ENCODE results near the gene SCP2D1.

The SCP2D1 gene

DNA sequence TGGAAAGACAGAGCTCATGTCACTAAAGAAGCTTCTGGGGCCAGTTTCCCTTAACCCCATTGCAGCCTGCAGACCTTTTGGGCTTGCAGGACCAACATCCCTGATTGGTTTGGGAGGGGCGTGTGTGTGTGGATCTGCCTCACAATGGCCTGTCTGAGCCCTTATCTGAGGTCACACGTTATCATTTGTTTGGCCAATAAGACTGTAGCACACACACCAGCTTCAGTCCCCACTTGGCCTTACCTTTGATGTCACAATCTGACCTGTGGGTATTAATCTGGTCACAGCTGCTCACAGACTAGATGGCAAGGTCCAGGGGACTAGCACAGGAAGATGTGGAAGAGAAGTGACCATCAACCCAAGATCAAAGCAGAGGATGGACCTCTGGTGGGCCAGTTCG, at the start of gene SCP2D1:
Gene SCP2D1 (plus strand): TSS at position 301 of the 400 bp plus-strand sequence. CDS start 33 bp downstream, at position 334.
- DNase-seq (ENCODE audit: low read depth), result no peak
- no peak within 1 kb of the TSS for H3K4me3 ChIP-seq (ENCODE audit: low read depth, low read length)
- TF ChIP-seq, protein P1, sequence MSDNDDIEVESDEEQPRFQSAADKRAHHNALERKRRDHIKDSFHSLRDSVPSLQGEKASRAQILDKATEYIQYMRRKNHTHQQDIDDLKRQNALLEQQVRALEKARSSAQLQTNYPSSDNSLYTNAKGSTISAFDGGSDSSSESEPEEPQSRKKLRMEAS (IDR thresholded peaks at IDR 0.05; ENCODE audit: low read depth, low read length), result no peak
- TF ChIP-seq MYC (IDR thresholded peaks at IDR 0.05; ENCODE audit: low read depth, low read length) (no peak), POLR2A (IDR thresholded peaks at IDR 0.05; ENCODE audit: extremely low read depth, insufficient read length) (no peak)
- TF ChIP-seq, protein P2, sequence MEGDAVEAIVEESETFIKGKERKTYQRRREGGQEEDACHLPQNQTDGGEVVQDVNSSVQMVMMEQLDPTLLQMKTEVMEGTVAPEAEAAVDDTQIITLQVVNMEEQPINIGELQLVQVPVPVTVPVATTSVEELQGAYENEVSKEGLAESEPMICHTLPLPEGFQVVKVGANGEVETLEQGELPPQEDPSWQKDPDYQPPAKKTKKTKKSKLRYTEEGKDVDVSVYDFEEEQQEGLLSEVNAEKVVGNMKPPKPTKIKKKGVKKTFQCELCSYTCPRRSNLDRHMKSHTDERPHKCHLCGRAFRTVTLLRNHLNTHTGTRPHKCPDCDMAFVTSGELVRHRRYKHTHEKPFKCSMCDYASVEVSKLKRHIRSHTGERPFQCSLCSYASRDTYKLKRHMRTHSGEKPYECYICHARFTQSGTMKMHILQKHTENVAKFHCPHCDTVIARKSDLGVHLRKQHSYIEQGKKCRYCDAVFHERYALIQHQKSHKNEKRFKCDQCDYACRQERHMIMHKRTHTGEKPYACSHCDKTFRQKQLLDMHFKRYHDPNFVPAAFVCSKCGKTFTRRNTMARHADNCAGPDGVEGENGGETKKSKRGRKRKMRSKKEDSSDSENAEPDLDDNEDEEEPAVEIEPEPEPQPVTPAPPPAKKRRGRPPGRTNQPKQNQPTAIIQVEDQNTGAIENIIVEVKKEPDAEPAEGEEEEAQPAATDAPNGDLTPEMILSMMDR (IDR thresholded peaks at IDR 0.05; ENCODE audit: low read depth, low read length), result no peak

DNA sequence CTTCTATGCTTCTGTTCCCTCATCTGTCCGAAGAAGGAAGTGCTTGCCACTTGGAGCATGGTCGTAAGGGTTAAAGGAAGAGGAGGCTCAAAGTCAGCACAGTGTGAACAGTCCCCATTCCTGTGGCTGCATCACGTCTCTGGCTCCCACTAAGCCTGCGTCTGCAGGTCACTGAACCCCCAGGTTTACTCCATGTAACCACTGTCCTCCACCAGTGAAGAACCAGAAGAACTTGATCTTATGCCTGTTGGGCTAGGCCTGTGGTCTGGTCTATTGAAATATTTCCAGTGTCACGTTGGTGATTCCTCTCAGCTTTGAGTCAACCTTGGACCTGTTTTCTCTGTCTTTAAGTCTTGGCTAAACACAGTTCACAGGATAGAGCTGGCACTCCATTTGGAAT, 45.9 kb upstream of the SCP2D1 start:
- no peak for DNase-seq (ENCODE audit: low read depth)
- no peak overlapping the region for H3K4me3 ChIP-seq (ENCODE audit: low read depth, low read length)
- TF ChIP-seq, protein P2 (IDR thresholded peaks at IDR 0.05; ENCODE audit: low read depth, low read length), result no peak

DNA sequence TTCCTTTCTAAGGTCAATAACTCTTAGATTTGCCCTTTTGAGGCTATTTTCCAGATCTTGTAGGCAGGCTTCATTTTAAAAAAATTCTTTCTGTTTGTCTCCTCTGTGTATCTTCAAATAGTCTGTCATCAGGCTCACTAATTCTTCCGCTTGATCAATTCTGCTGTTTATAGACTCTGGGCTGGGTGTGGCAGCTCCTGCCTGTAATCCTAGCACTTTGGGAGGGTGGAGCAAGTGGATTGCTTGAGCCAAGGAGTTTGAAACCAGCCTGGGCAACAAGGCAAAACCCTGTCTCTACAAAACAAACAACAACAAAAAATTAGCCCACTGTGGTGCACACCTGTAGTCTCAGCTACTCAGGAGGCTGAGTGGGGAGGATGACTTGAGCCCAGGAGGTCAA, 40.0 kb upstream of the SCP2D1 start:
- no peak overlapping the region for H3K4me3 ChIP-seq (ENCODE audit: low read depth, low read length)
- no peak for DNase-seq (ENCODE audit: low read depth)
- TF ChIP-seq, protein P2 (IDR thresholded peaks at IDR 0.05; ENCODE audit: low read depth, low read length), result no peak
- no peak for TF ChIP-seq POLR2A (IDR thresholded peaks at IDR 0.05; ENCODE audit: extremely low read depth, insufficient read length)
- TF ChIP-seq, protein P1 (IDR thresholded peaks at IDR 0.05; ENCODE audit: low read depth, low read length), result no peak
- TF ChIP-seq MYC (IDR thresholded peaks at IDR 0.05; ENCODE audit: low read depth, low read length), result no peak

DNA sequence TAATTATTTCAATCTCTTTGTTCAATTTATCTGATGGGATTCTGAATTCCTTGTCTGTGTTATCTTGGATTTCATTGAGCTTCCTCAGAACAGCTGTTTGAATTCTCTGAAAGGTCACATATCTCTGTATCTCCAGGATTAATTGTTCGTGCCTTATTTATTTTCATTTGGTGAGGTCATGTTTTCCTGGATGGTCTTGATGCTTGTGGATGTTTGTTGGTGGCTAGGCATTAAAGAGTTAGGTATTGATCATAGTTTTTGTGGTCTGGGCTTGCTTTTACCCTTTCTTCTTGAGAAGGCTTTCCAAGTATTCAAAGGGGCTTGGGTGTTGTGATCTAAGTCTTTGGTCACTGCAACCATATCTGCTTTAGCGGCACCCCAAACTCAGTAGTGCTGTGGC, 39.4 kb upstream of the SCP2D1 start:
- no peak overlapping the region for H3K4me3 ChIP-seq (ENCODE audit: low read depth, low read length)
- TF ChIP-seq, protein P2 (IDR thresholded peaks at IDR 0.05; ENCODE audit: low read depth, low read length), result no peak
- TF ChIP-seq POLR2A (IDR thresholded peaks at IDR 0.05; ENCODE audit: extremely low read depth, insufficient read length), result no peak
- TF ChIP-seq, protein P1 (IDR thresholded peaks at IDR 0.05; ENCODE audit: low read depth, low read length), result no peak
- TF ChIP-seq MYC (IDR thresholded peaks at IDR 0.05; ENCODE audit: low read depth, low read length), result no peak
- no peak for DNase-seq (ENCODE audit: low read depth)

DNA sequence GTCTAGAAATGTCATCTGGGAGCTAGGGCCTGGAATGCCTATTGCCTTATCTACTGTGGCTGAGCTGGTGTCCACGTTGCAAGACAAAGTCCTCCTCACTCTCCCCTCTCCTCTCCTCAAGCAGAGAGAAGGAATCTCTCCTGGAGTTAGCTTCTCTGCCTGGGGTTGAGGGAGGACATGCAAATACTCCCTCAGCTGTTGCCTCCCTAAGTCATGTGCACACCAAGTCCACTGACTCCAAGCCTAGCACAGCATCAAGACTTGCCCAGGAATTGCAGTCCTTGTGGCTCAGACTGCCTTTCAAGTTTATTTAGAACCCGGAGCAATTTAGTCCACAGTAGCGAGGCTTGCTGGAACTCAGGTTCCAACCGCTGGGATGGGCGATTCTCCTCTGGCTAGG, 38.0 kb upstream of the SCP2D1 start:
- TF ChIP-seq, protein P2 (IDR thresholded peaks at IDR 0.05; ENCODE audit: low read depth, low read length), result no peak
- TF ChIP-seq, protein P1 (IDR thresholded peaks at IDR 0.05; ENCODE audit: low read depth, low read length), result no peak
- no peak for TF ChIP-seq POLR2A (IDR thresholded peaks at IDR 0.05; ENCODE audit: extremely low read depth, insufficient read length)
- no peak for TF ChIP-seq MYC (IDR thresholded peaks at IDR 0.05; ENCODE audit: low read depth, low read length)
- no peak overlapping the region for H3K4me3 ChIP-seq (ENCODE audit: low read depth, low read length)
- no peak for DNase-seq (ENCODE audit: low read depth)

DNA sequence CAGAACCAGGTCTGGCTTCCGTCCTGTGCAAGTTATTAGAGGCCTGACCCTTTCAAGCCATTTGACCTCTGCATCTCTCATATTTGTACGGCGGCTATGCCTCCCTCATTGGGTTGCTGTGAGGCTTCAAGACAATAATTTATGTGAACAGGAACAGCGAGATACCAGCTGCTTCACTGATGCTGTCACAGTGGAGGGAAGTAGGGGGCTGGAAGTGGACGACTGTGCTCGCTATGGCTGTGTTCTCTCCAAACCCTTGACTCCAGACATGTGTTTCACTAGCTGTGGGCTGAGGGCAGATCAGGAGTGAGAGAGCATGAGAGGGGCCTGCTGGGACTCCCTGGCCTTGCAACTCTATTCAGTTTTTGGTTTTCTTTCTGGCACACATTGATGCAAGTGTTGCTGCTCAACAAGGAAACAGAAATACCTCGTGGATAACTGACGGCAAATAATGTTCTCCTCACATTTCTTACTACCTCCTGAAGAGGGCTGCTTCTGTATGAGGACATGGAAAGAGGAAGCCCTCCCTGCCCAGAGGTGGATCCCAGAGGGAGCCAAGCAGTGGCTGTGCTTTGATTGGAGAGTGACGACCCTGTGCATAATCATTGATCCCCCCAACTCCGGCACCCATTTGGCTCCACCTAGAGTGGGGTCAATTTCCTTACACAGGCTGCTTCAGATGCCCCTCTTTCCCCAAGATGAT, 34.7 kb upstream of the SCP2D1 start:
- no peak for DNase-seq (ENCODE audit: low read depth)
- no peak overlapping the region for H3K4me3 ChIP-seq (ENCODE audit: low read depth, low read length)
- TF ChIP-seq, protein P1 (IDR thresholded peaks at IDR 0.05; ENCODE audit: low read depth, low read length), result no peak
- TF ChIP-seq POLR2A (IDR thresholded peaks at IDR 0.05; ENCODE audit: extremely low read depth, insufficient read length) (no peak), MYC (IDR thresholded peaks at IDR 0.05; ENCODE audit: low read depth, low read length) (no peak)
- TF ChIP-seq, protein P2 (IDR thresholded peaks at IDR 0.05; ENCODE audit: low read depth, low read length), result no peak
